Measurements from ENCODE around the gene TIMP1. TPM values are rescaled to one million over a fixed set of nuclear protein-coding genes. Genes with fewer than 3 reads are reported as not detected.
A peak's percentile ranks its signal among the peaks of the same experiment; 100 is the strongest.

Gene TIMP1
- total and polyA plus RNA-seq, 12 donors, result 32.8 to 826 (median 70.7) TPM

DNA sequence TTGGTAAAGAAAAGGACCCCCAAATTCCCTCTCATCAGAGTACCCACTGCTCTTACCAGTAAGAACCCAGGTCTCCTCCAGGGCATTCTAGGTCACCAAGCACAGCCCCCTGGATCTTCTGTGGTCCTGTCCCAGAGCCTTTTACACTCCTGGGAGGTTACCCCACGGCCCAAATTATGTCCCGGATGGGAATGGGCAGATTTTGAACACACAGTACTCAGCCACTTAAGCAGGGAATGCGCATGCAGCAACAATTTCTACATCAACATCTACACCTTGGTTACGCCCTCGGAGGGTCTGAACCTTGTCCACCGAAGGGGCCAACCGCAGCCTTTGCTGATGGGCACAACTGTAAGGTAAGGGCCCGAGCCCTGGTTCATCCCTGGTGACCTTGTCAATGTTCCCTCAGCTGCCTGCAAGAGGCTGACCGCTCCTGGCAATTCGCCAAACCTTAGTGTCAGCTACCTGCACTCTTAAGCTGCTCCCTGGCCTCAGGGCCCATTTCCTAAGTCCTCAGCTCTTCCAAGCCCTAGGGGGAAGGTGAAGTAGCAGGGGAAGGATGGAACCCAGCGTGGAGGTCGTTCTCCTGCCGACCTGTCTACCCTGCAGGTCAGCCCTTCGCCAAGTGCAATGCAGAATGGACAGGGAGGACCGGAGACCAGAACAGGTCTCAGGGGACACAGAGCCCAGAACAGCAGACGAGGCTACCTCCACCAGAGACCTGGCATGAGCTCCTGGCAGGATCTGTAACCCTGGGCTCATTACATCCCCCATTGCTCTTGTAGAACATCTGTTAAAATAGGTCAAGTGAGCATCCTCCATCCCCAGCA is 5.9 kb downstream of the TIMP1 start:
- H3K27ac ChIP-seq, result no peak overlapping the region
- no peak overlapping the region for H3K4me3 ChIP-seq
- H3K4me1 ChIP-seq, result no peaks in the 10 kb centered on the region
- intact Hi-C loops (cut with DNase I), result no loop called here
- WGBS, 2 donors, result 80 to 87% methylated on average over 16 of the region's 16 CpGs
- DNase-seq (no peak), ATAC-seq (no peak)
- no peaks in the 10 kb centered on the region for H3K27me3 ChIP-seq
- peaks cover 0 to 23% (median 0%) of the 10 kb centered on the region in 9 donors for H3K36me3 ChIP-seq
- TF ChIP-seq, protein P1, sequence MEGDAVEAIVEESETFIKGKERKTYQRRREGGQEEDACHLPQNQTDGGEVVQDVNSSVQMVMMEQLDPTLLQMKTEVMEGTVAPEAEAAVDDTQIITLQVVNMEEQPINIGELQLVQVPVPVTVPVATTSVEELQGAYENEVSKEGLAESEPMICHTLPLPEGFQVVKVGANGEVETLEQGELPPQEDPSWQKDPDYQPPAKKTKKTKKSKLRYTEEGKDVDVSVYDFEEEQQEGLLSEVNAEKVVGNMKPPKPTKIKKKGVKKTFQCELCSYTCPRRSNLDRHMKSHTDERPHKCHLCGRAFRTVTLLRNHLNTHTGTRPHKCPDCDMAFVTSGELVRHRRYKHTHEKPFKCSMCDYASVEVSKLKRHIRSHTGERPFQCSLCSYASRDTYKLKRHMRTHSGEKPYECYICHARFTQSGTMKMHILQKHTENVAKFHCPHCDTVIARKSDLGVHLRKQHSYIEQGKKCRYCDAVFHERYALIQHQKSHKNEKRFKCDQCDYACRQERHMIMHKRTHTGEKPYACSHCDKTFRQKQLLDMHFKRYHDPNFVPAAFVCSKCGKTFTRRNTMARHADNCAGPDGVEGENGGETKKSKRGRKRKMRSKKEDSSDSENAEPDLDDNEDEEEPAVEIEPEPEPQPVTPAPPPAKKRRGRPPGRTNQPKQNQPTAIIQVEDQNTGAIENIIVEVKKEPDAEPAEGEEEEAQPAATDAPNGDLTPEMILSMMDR (IDR thresholded peaks at IDR 0.05), result no peak
- no peaks in the 10 kb centered on the region for H3K9me3 ChIP-seq

GRCh38 chrX:47590984-47591383 is 8.7 kb downstream of the TIMP1 start:
- no peaks in the 10 kb centered on the region for H3K4me1 ChIP-seq
- H3K27me3 ChIP-seq, result no peaks in the 10 kb centered on the region
- no peak overlapping the region for H3K4me3 ChIP-seq
- intact Hi-C loops (cut with DNase I), result no loop called here
- TF ChIP-seq, protein P1 (IDR thresholded peaks at IDR 0.05), result no peak
- DNase-seq (no peak), ATAC-seq (no peak)
- WGBS, 2 donors, result 86 to 87% methylated on average over 5 of the region's 5 CpGs
- H3K9me3 ChIP-seq, result peaks cover 0 to under 1% (median 0%) of the 10 kb centered on the region in 11 donors
- peaks cover 0 to 8% (median 0%) of the 10 kb centered on the region in 9 donors for H3K36me3 ChIP-seq
- H3K27ac ChIP-seq, result no peak overlapping the region

DNA sequence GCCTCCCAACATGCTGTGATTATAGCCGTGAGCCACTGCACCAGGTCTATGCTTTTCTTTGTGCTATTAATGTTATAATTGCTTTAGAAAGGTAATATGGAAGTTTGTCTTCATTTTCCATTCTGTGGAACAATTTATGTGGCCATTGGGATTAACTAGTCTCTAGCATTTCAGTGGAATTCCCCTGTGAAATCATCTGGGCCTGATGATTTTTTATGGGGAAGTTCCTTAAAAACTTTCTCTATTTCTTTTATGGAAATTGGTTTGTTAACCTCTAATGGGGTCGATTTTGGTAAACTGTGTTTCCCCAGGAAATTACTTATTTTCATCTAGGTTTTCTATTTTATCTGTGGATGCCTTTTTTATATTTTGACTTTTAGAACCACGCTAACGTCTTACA is 11.3 kb downstream of the TIMP1 start:
- H3K4me1 ChIP-seq, result no peaks in the 10 kb centered on the region
- TF ChIP-seq, protein P1 (IDR thresholded peaks at IDR 0.05), result no peak
- WGBS, 2 donors, result 75 to 88% methylated on average over 4 of the region's 4 CpGs
- peaks cover 0 to 4% (median 0%) of the 10 kb centered on the region in 7 donors for H3K27me3 ChIP-seq
- H3K9me3 ChIP-seq, result peaks cover 0 to 20% (median 6%) of the 10 kb centered on the region in 11 donors
- H3K36me3 ChIP-seq, result no peaks in the 10 kb centered on the region
- H3K27ac ChIP-seq, result no peak overlapping the region
- intact Hi-C loops (cut with DNase I), result no loop called here
- ATAC-seq (no peak), DNase-seq (no peak)
- no peak overlapping the region for H3K4me3 ChIP-seq

GRCh38 chrX:47595716-47596251 is 13.5 kb downstream of the TIMP1 start:
- TF ChIP-seq, protein P1 (IDR thresholded peaks at IDR 0.05), result no peak
- peak overlapping the region in 3 of 10 donors; percentile 19 to 46 (median 21) for H3K27ac ChIP-seq
- H3K36me3 ChIP-seq, result no peaks in the 10 kb centered on the region
- H3K4me3 ChIP-seq, result no peak overlapping the region
- H3K9me3 ChIP-seq, result peaks cover 0 to 39% (median 6%) of the 10 kb centered on the region in 11 donors
- DNase-seq, result no peak
- ATAC-seq, result peak in 6 of 8 donors; percentile 35 to 79 (median 56)
- 13 to 33% methylated on average over 1 of the region's 1 CpG for WGBS, 2 donors
- H3K27me3 ChIP-seq, result peaks cover 0 to 4% (median 0%) of the 10 kb centered on the region in 7 donors
- intact Hi-C loops (cut with DNase I), result no loop called here
- H3K4me1 ChIP-seq, result no peaks in the 10 kb centered on the region

Measured in heart right ventricle (tissue), 16 donors.